ENCODE data around the gene GALNT2. TPM values are rescaled to one million over a fixed set of nuclear protein-coding genes. Genes with fewer than 3 reads are reported as not detected.

The GALNT2 gene
- total and polyA plus RNA-seq, 2 of the 13 experiments (the other 11 are each of a cell fraction or from before 2014, with no cell fraction given) = 39.3 to 39.6 TPM

DNA sequence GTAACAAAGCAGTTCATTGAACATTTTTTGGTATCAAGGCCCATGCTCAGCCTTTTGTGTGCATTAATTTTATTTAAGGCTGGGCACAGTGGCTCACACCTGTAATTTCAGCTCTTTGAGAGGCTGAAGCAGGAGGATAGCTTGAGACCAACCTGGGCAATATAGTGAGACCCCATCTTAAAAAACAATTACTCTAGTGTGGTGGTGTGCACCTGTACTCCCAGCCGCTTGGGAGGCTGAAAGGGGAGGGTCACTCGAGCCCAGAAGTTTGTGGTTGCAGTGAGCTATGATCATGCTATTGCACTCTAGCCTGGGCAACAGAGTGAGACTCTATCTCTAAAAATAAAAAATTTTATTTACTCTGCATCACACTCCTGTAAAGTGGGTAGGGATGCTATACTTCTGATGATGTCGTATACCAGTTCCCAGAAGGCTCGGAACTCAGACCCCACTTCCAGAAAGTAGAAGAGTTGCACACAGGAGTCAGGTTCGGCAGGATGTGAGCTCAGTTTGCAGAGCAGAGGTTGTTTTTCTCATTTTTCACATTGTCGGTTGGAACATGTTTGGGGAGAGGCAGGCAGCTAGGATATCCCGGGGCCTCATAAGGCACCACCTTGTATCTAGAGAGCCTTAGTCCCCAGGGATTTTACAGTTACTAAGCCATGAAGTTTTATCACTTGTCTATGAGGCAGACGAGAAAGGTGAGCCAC, 144.6 kb downstream of the GALNT2 start:
- CTCF ChIA-PET (ENCODE audit: low intra/inter-chr PET ratio, low total read pairs) = no interaction called here
- TF ChIP-seq STAG1 (CRISPR knock-in tag; IDR thresholded peaks at IDR 0.05) (no peak), ZSCAN29 (CRISPR knock-in tag; conservative IDR thresholded peaks at IDR 0.05) (no peak), NCOA1 (CRISPR knock-in tag; IDR thresholded peaks at IDR 0.05) (no peak), MED1 (CRISPR knock-in tag; IDR thresholded peaks at IDR 0.05) (no peak), ZNF75D (CRISPR knock-in tag; IDR thresholded peaks at IDR 0.05; ENCODE audit: borderline replicate concordance) (no peak), DNMT3B (CRISPR knock-in tag; conservative IDR thresholded peaks at IDR 0.05) (no peak)
- TF ChIP-seq, protein P1, sequence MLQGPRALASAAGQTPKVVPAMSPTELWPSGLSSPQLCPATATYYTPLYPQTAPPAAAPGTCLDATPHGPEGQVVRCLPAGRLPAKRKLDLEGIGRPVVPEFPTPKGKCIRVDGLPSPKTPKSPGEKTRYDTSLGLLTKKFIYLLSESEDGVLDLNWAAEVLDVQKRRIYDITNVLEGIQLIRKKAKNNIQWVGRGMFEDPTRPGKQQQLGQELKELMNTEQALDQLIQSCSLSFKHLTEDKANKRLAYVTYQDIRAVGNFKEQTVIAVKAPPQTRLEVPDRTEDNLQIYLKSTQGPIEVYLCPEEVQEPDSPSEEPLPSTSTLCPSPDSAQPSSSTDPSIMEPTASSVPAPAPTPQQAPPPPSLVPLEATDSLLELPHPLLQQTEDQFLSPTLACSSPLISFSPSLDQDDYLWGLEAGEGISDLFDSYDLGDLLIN (CRISPR knock-in tag; IDR thresholded peaks at IDR 0.05; ENCODE audit: borderline replicate concordance) = no peak

More for the DNA sequence above, 144.6 kb downstream of the GALNT2 start:
- Histone ChIP-seq H3K9me3 (ENCODE audit: low read length) (no peaks in the 10 kb centered on the region), H3K27ac (ENCODE audit: extremely low read length, insufficient read depth, low read length) (no peak overlapping the region), H3K4me2 (ENCODE audit: low read depth, low read length) (no peak overlapping the region), H3K27me3 (ENCODE audit: control insufficient read depth in 1 of 2, insufficient read depth in 2 of 2, low read length in 2 of 2) (no peaks in the 10 kb centered on the region), H2AFZ (ENCODE audit: low read length) (no peak overlapping the region), H3K4me1 (ENCODE audit: insufficient read depth, low read length) (peaks cover 16% of the 10 kb centered on the region), H4K20me1 (ENCODE audit: insufficient read depth, low read length) (no peaks in the 10 kb centered on the region), H3K79me2 (ENCODE audit: insufficient read depth, low read length) (no peaks in the 10 kb centered on the region), H3K36me3 (replicated peaks in 1 of 2; ENCODE audit: control insufficient read depth in 1 of 2, insufficient read depth in 2 of 2, low read length in 2 of 2) (peaks cover 0 to 5% of the 10 kb centered on the region in 2 experiments; a peak in 2 of 5 replicates), H3K4me3 (replicated peaks in 1 of 3; ENCODE audit: insufficient read depth in 1 of 3, low read depth in 2 of 3, low read length in 3 of 3) (no peak overlapping the region), H3K9ac (ENCODE audit: insufficient read depth, low read depth, low read length) (no peak overlapping the region)
- BruUV-seq (replicated peaks) = no TSS peak
- FAIRE-seq (no peak), ATAC-seq (no peak), DNase-seq (ENCODE audit: low spot score) (no peak)
- intact Hi-C loops (cut with micrococcal nuclease; ENCODE audit: unreplicated experiment) (no loop called here), in situ Hi-C loops (cut with HindIII; ENCODE audit: extremely low pct_ligation_motif_present, low pct_unique_long_range_greater_than_20kb) (no loop called here)
- POLR2A ChIA-PET = no interaction called here
- WGBS (ENCODE audit: low lambda C conversion rate) = 96% methylated on average over 7 of the region's 8 CpGs

Measured in HepG2 (cell line).